Measurements from ENCODE around the gene MAF.

GRCh38 chr16:79580453-79581191 is 19.9 kb downstream of the MAF start:
- no peak for TF ChIP-seq POLR2A (IDR thresholded peaks at IDR 0.05; ENCODE audit: low read length)
- TF ChIP-seq GATA1 (IDR thresholded peaks at IDR 0.05; ENCODE audit: low read depth, low read length) = no peak
